Mesodermal cell (in vitro differentiated cells): Measurements from ENCODE around the gene KDM1A. TPM values are rescaled to one million over a fixed set of nuclear protein-coding genes. Genes with fewer than 3 reads are reported as not detected.
"Not testable (repeated sequence)": the region's sequence is repeated elsewhere in the genome, so short reads cannot be mapped to it uniquely, and the experiment has no call there.

Experiments used
- H3K27ac ChIP-seq: 2 replicates; pipeline ENCODE4 v1.7.0; 2013; ENCODE audit warnings: mild to moderate bottlenecking, low read depth, low read length, moderate library complexity; ENCODE audit not compliant: severe bottlenecking
- H3K36me3 ChIP-seq: 2 replicates; pipeline ENCODE4 v1.7.1; 2013; ENCODE audit warnings: mild to moderate bottlenecking, low read length, moderate library complexity; ENCODE audit not compliant: control insufficient read depth, insufficient read depth
- H3K4me1 ChIP-seq: one replicate; pipeline ENCODE4 v1.7.1; 2013; ENCODE audit warnings: mild to moderate bottlenecking, low read length; ENCODE audit not compliant: insufficient read depth, control insufficient read depth, poor library complexity, severe bottlenecking
- H3K4me3 ChIP-seq: 2 replicates; pipeline ENCODE4 v1.7.0; 2013; ENCODE audit warnings: low read length, control low read depth, mild to moderate bottlenecking; ENCODE audit not compliant: insufficient read depth, poor library complexity, severe bottlenecking; ENCODE audit errors: extremely low read depth
- H3K9me3 ChIP-seq: 2 replicates; pipeline ENCODE4 v1.7.1; 2013; ENCODE audit warnings: mild to moderate bottlenecking, low read length, moderate library complexity; ENCODE audit not compliant: control insufficient read depth
- WGBS, 2 experiments: methylation state at CpG; one replicate each; pipeline ENCODE4 v1.1.5; 2013; ENCODE audit warnings: missing lambda C conversion rate in 2 of 2; ENCODE audit not compliant: insufficient coverage in 2 of 2; 5-methylcytosine and 5-hydroxymethylcytosine counted together
- polyA plus RNA-seq, 2 experiments: library from polyadenylated mRNA; stranded (reverse); fragments of 50-300 nt; gene quantifications; one replicate each; pipeline ENCODE4 v1.2.3, GENCODE V29; 2013

The KDM1A gene
- 162 TPM for polyA plus RNA-seq (2013, experiment 1 of 2)
- 157 TPM for polyA plus RNA-seq (2013, experiment 2 of 2)

DNA sequence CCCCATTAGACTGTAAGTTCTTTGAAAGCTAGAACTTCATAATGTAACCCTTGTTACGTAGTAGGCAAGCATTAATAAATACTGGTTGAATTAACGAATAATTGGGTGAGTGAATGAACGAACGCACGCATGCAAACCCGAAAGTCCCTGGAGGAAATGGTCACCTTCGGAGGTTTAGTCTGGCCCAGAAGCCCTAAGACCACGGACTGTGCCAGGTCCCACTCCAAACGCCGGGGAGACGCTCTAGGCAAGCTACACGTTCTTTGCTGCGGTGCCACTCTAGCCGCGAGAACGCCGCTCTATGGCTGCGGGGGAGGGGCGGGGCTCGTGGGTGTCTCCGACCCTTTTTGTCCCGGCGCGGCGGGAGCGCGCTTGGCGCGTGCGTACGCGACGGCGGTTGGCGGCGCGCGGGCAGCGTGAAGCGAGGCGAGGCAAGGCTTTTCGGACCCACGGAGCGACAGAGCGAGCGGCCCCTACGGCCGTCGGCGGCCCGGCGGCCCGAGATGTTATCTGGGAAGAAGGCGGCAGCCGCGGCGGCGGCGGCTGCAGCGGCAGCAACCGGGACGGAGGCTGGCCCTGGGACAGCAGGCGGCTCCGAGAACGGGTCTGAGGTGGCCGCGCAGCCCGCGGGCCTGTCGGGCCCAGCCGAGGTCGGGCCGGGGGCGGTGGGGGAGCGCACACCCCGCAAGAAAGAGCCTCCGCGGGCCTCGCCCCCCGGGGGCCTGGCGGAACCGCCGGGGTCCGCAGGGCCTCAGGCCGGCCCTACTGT is at the start of gene KDM1A:
Gene KDM1A (plus strand): TSS at position 375 of the 769 bp plus-strand sequence. CDS start 129 bp downstream, at position 504.
- Histone ChIP-seq H3K4me3 (peak within 1 kb of the TSS; percentile 99), H3K27ac (peak within 1 kb of the TSS; percentile 94), H3K4me1 (peaks cover under 1% of the 10 kb centered on the region), H3K9me3 (peaks cover 25% of the 10 kb centered on the region), H3K36me3 (peaks cover 20% of the 10 kb centered on the region)
- WGBS, 2 experiments, result 0 to 1% methylated on average over 62 to 67 of the region's 85 CpGs

- Histone ChIP-seq H3K4me3 (no peak overlapping the region), H3K36me3 (no peaks in the 10 kb centered on the region), H3K9me3 (no peaks in the 10 kb centered on the region), H3K27ac (no peak overlapping the region), H3K4me1 (peaks cover 6% of the 10 kb centered on the region)
- WGBS, 2 experiments, result 100% methylated on average over 1 of the region's 2 CpGs; no CpG with 5 or more reads in 1 of the 2 experiments
Measured at GRCh38 chr1:22970096-22970495, 49.2 kb upstream of the KDM1A start.

GRCh38 chr1:22971161-22971560 is 48.1 kb upstream of the KDM1A start:
- H3K4me1 ChIP-seq, result peaks cover 14% of the 10 kb centered on the region
- no peak overlapping the region for H3K27ac ChIP-seq
- no peaks in the 10 kb centered on the region for H3K36me3 ChIP-seq
- no peaks in the 10 kb centered on the region for H3K9me3 ChIP-seq
- no peak overlapping the region for H3K4me3 ChIP-seq
- WGBS, 2 experiments, result 29 to 85% methylated on average over 1 to 2 of the region's 3 CpGs

DNA sequence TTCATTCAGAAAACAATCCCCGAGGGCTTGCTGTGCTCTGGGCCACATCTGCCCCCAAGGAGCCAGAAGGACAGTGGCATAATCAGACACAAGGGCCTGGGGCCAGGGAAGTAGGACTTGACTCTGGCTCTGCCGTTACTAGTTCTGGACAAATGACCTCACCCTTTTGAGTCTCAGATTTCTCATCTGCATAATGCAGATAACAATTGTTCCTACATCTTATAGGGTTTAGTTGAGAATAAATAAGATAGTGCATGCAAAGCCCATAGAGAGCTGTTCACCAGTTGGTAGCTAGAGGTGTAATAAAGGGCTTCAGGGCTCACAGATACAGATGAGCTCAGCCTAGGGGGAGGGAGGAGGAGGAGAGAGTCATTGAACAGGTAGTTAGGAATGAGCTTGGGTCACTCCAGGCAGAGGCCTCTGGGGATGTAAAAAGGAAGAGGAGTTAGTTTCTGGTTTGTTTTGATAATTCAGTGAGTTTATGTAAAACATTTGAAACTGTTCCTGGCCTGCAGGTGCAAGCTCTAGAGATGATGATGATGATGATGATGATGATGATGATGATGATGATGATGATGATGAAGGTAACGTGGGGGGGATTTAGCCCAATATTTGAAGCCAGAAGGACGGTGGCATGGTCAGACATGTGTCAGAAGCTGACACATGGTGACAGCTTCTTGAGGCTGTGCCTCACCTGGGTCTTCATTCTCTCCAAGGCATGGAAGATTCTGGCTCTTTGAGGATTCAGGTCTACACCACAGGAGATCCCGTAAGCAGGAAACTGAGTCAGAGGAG is 47.5 kb upstream of the KDM1A start:
- Histone ChIP-seq H3K9me3 (no peaks in the 10 kb centered on the region), H3K4me3 (no peak overlapping the region), H3K36me3 (no peaks in the 10 kb centered on the region), H3K27ac (no peak overlapping the region), H3K4me1 (peaks cover 16% of the 10 kb centered on the region)
- WGBS, 2 experiments, result 73 to 82% methylated on average over 3 to 5 of the region's 5 CpGs

DNA sequence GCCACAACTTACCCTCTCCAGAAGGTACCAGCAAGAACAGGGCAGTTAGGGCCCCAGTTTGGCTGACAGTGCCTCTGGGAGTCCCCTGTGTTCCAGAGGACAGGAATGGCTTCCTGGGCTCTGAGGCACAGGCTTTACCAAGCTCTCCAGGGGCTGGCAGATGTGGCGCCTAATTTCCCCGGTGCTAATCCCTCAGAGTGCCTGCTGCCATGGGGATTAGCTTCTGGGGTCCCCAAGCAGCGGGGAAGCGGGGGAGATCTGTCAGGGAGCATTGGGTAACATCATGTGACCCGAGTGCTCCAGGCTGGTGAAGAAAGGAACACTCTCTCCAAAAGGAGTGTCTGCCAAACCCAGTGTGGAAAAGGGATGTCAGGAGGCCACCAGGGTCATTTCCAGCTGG is 46.5 kb upstream of the KDM1A start, which contains the start of gene LACTBL1:
Gene LACTBL1 (minus strand): TSS at position 107 of the 400 bp plus-strand sequence. CDS start 550 bp downstream, outside the sequence.
- WGBS, 2 experiments, result 84 to 90% methylated on average over 4 of the region's 5 CpGs
- H3K4me3 ChIP-seq, result no peak within 1 kb of the TSS
- H3K4me1 ChIP-seq, result peaks cover 16% of the 10 kb centered on the region
- H3K27ac ChIP-seq, result no peak within 1 kb of the TSS
- no peaks in the 10 kb centered on the region for H3K9me3 ChIP-seq
- H3K36me3 ChIP-seq, result no peaks in the 10 kb centered on the region

GRCh38 chr1:22975694-22976093 is 43.6 kb upstream of the KDM1A start:
- Histone ChIP-seq H3K36me3 (no peaks in the 10 kb centered on the region), H3K4me3 (no peak overlapping the region), H3K9me3 (no peaks in the 10 kb centered on the region), H3K4me1 (peaks cover 16% of the 10 kb centered on the region), H3K27ac (peak overlapping the region; percentile 18)
- 92 to 95% methylated on average over 2 to 3 of the region's 3 CpGs for WGBS, 2 experiments

- Histone ChIP-seq H3K4me3 (no peak overlapping the region), H3K9me3 (no peaks in the 10 kb centered on the region), H3K27ac (peak overlapping the region; percentile 18), H3K4me1 (peaks cover 16% of the 10 kb centered on the region), H3K36me3 (no peaks in the 10 kb centered on the region)
- WGBS, 2 experiments, result 82 to 95% methylated on average over 2 to 3 of the region's 4 CpGs
Measured at GRCh38 chr1:22976127-22976460, 43.2 kb upstream of the KDM1A start.

DNA sequence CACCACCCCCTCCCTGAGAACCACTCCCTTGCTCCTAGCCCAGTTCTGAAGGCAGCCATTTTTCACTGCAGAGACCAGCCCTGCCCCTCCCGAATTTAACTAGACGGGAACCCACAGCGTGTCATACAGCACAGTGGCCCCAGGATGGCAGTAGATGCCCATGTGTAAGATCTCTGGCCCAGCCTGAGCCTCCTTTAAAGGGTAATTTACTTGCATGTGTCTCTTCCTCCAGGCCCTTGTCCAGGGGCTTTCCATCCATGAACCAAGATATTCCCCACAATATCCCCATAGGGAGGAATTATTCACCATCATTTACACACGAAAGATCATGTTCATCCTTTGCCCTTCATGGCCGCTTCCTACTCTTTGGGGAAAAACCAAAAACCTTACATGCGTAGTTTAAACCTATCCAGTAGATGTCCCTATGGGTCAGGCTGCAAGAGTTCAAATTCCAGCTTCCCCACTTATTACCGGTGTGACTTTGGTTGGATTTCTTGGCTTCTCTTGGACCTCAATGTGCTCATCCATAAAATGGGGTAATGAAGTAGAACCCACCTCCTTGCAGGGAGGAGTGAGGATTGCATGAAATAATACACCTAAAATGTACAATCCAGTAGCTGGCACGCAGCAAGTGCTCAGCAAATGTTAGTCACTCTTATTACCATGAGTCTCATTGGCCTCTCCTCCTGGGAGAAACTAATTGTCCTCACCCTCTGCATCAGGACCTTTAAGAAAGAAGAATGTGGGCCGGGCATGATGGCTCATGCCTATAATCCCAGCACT is 42.6 kb upstream of the KDM1A start:
- WGBS, 2 experiments, result 45 to 53% methylated on average over 7 to 8 of the region's 9 CpGs
- no peak overlapping the region for H3K4me3 ChIP-seq
- no peaks in the 10 kb centered on the region for H3K9me3 ChIP-seq
- no peaks in the 10 kb centered on the region for H3K36me3 ChIP-seq
- H3K4me1 ChIP-seq, result peaks cover 13% of the 10 kb centered on the region
- peak overlapping the region; percentile 18 for H3K27ac ChIP-seq

DNA sequence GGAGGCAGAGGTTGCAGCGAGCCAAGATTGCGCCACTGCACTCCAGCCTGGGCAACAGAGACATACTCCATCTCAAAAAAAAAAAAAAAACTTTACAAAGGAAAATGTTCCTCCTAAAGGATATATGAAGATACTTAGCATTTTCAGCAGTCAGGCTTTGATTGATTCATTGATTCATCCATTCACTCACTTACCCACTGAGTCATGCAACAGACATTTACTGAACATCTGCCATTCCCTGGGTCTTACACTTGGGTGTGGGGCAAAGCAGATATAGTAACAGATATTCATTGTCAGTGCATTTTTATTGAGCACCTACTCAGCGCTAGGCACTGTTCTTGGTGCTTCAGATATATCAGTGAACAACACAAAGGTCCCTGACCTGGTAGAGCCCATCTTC is 41.0 kb upstream of the KDM1A start:
- Histone ChIP-seq H3K36me3 (no peaks in the 10 kb centered on the region), H3K4me3 (no peak overlapping the region), H3K9me3 (no peaks in the 10 kb centered on the region), H3K4me1 (peaks cover 10% of the 10 kb centered on the region), H3K27ac (no peak overlapping the region)
- WGBS, 2 experiments, result 100% methylated on average over 1 of the region's 3 CpGs

GRCh38 chr1:22980471-22980790 is 38.8 kb upstream of the KDM1A start:
- not testable (repeated sequence) for H3K4me1 ChIP-seq, H3K36me3 ChIP-seq, H3K9me3 ChIP-seq, H3K27ac ChIP-seq, H3K4me3 ChIP-seq
- 90 to 100% methylated on average over 2 to 3 of the region's 3 CpGs for WGBS, 2 experiments
